HG02623 (cell line): Measurements from ENCODE around the gene NTF3.

ENCODE experiments used
- ATAC-seq: cut with Tn5 transposase; IDR thresholded peaks from one replicate; pipeline ENCODE4 v1.9.1; 2021; ENCODE audit warnings: moderate library complexity; ENCODE audit not compliant: unreplicated experiment

Gene NTF3

GRCh38 chr12:5509102-5509501 lies 77.2 kb downstream of the NTF3 start:
- no peak for ATAC-seq

DNA sequence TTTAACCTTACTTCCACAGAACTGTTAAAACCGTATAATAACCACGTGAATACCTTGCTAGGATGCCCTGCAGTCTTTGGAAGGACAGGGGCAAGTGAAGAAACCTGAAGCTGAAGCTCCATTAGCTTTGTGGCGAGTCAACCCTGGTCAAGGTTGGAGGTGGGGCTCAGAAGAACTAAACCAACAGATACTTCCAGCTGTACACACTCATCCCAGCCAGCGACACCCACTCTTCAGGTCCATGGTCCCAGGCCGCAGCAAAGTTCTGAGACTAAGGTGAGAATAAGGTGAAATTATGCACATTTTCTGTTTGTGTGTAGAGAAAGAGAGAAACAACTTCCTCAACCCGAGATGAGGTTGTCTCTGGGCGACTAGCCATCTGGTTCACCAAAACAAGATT lies 77.6 kb downstream of the NTF3 start:
- ATAC-seq: no peak

GRCh38 chr12:5510251-5510805 lies 78.4 kb downstream of the NTF3 start:
- no peak for ATAC-seq

DNA sequence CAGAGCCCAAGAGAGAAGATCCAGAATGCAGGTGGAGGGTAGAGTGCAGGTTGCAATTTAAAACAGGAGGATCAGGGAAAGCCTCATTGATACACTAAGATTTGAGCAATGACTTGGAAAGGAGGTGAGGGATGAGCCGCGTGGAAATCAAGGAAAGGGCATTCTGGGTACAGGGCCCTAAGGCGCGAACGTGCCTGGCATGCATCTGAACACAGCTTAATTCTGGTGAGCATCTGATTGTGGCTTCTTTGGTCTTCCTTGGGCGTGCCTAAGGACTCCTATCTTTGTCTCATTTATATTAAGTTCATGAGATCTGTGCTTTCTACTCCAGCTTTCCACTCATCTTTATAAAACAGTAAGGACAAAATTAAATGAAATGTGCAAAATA lies 79.3 kb downstream of the NTF3 start:
- ATAC-seq: no peak

GRCh38 chr12:5511644-5512600 lies 80.0 kb downstream of the NTF3 start:
- ATAC-seq: no peak

DNA sequence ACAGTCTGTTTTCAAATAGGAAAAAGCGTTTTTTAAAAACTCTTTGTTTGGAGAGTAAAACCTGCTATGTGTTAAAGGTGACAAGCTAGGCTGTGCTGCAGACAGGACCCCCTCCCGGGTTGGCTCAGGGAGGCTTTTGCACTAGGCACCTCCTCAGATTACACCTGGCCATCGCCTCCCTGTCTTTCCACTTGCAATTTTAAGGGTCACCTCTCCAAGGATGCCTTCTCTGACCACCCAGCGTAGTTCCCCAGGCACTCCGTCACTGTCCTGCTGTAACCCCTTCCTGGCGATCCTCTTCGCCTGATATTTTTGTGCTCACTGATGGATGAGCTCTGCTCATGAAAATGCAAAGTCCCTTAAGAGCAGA lies 80.7 kb downstream of the NTF3 start:
- no peak for ATAC-seq

GRCh38 chr12:5513406-5513805 lies 81.5 kb downstream of the NTF3 start:
- no peak for ATAC-seq

- ATAC-seq: no peak
Observed at GRCh38 chr12:5514016-5514415, 82.1 kb downstream of the NTF3 start.

DNA sequence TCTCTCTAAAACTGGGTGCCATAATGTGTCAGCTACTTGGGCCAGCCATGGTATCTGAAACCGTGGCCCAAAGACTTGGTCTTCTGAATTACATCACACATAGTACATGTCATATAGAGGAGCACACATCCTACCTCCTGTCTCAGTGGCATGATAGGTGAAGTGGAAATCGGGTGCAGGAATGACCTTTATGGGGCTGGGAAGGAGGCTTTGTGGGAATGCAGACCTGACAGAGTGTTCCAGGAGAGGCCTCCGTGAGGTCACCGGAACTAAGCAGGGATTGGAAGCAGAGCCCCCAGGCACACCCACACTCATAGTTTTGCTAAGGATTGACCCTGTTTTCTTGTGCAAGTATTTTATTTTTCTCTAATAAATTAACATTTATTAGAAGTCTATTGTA lies 82.6 kb downstream of the NTF3 start:
- no peak for ATAC-seq

GRCh38 chr12:5515458-5515857 lies 83.5 kb downstream of the NTF3 start:
- no peak for ATAC-seq

GRCh38 chr12:5516371-5517241 lies 84.7 kb downstream of the NTF3 start:
- ATAC-seq: no peak

DNA sequence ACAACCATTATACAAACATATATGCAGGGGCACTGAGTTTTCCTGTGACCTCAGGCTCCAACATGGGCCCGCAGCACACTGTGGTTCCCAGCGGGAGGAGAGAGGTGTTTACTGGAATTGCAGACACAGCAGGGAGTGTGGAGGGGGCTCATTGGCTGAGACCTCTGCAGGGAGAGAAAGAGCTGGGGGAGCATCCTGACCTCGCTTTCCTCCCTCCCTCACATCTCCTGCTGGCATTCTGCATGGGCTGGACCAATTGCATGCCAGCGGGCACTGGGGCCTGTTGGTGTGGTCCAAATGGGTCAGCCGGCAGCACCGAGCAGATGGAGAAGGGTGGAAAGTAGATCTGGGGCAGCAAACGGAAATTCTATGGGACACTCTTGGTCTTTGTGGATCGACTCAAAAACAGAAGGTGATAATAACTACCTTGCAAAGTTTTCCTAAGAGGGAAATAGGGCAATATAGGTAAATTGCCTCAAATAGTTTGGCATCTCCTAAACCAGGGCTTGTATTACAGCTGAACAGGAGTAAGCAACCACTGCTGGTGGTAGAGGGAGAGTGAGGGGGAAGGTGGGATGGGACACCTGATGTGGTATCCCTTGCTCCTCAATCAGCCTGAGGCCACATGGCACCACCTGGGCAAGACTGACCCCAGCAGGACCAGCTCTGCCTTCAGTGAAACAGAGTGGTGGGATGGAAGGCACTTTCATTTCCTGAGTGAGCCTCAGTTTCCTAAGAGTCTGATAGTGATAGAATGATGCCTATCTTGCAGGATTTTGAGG lies 86.9 kb downstream of the NTF3 start:
- no peak for ATAC-seq

GRCh38 chr12:5520037-5520436 lies 88.1 kb downstream of the NTF3 start:
- no peak for ATAC-seq

DNA sequence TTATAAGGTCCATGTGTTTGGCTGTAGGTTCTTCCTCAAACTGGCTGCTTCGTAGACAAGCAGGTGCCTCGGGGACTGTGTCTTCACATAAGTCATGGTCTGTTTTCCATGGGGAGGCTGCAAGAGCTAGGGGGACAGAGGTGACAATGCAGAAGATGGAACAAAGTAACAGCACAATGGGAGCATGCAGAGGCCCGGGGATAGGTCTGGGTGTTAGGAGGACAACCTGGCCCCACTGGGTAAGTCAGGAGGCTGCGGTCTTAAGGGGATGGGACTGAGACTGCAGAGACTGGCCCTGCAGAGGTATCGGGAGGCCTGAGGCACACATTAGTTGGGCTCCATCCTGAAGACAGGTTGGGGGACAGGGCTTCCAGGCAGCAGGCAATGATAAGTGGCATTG lies 88.9 kb downstream of the NTF3 start:
- ATAC-seq: no peak

DNA sequence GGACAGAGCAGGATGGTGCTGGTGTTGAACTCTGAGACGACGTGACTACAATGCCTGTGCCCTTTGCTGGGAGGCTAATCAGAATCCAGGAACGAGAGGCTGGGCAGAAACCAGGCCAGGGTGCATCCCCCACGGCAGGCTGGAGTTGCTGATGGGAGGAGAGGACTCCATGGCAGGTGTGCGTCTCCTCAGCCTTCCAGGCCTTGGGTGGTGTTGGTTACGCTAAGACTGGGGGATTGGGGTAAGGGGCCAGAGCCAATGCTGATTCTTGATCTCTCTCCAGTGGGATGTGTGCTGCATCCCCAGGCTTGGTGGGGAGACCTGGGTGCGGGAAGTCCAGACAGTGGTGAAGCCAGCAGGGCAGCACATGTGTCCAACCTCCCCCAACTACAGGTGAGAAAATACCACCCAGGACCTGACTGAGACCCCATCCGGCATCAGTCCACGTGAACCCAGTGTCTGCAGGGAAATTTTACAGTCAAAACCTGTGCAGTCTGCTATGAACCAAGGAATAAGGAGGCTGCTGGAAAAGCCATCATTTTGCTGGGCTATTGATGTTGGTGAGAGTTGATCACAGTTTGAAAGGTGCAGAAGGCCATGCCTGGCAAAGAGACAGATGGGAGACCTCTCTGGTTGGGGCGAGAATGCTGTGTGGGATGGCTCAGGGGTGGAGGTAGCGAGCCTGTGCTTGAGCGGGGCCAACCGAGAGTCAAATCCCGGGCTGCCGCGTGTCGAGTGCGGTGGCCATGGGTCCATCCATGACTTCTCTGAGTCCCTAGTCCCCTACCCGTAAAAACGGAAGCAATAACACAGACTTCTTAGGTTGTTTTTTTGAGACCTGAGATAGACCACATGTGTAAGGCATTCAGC lies 89.8 kb downstream of the NTF3 start:
- ATAC-seq: no peak

- no peak for ATAC-seq
Observed at GRCh38 chr12:5522432-5523335, 90.8 kb downstream of the NTF3 start.

DNA sequence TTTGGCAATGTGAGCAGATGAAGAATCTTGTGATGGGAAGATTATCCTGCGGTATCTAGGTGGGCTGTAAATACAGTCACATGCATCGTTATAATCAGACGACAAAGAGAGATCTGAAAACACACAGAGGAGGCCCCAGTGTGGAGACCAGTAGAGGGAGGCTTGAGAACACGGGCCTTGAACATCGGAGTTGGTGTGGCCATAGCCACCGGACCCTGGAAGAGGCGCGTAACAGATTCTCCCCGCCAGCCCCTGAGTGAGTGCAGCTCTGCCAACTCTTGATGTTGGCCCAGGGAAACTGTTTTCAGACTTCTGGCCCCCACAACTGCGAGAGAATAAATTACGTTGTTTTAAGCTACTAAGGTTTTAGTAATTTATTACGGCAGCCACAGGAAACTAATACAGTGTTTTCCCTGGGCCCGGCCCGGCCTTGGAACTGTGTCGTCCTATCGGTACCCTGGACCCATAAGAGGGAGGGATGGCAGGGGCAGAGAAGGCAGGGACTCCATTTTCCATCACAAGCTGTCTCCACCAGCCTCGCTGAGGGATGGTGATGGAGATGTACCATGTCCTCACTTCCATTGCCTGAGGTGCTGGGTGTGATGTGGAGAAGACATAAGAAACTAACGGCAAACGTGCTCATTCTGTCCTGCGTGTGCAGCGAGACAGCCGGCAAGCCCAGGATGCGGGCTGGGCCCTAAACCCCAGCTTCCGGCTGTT lies 91.6 kb downstream of the NTF3 start:
- ATAC-seq: no peak

- no peak for ATAC-seq
Observed at GRCh38 chr12:5524116-5524768, 92.3 kb downstream of the NTF3 start.
